ENCODE data around the gene KLHL6. TPM values are rescaled to one million over a fixed set of nuclear protein-coding genes. Genes with fewer than 3 reads are reported as not detected.

The KLHL6 gene
- total and polyA plus RNA-seq, 2 of the 8 experiments (the other 6 are each of a cell fraction or from before 2014, with no cell fraction given), result 0.05 TPM; not detected in 1

- no peak for TF ChIP-seq CHD7 (IDR thresholded peaks at IDR 0.05; ENCODE audit: insufficient replicate concordance, low read length)
- no peak for TF ChIP-seq ATF2 (IDR thresholded peaks at IDR 0.05; ENCODE audit: low read length)
- TF ChIP-seq POU5F1 (IDR thresholded peaks at IDR 0.05; ENCODE audit: low read depth, low read length), result peak; percentile 31; the same call in 1 of the 2 replicates
- no peak for TF ChIP-seq POLR2AphosphoS5 (IDR thresholded peaks at IDR 0.05; ENCODE audit: low read depth, low read length)
- no peak for TF ChIP-seq RXRA (IDR thresholded peaks at IDR 0.05; ENCODE audit: insufficient read depth, low read depth, low read length)
- TF ChIP-seq SRF (IDR thresholded peaks at IDR 0.05; ENCODE audit: low read depth, low read length), result no peak
- TF ChIP-seq JUN (IDR thresholded peaks at IDR 0.05; ENCODE audit: low read depth, low read length), result no peak
- no peak for TF ChIP-seq TBP (IDR thresholded peaks at IDR 0.05; ENCODE audit: low read depth, low read length)
These were observed 36.5 kb upstream of the KLHL6 start (continued) for GRCh38 chr3:183591881-183592521.
